Measurements from ENCODE around the gene SH3TC1. TPM values are rescaled to one million over a fixed set of nuclear protein-coding genes. Genes with fewer than 3 reads are reported as not detected.

Gene SH3TC1
- total RNA-seq, 1 donor from 2014 or later, result 64.5 TPM

GRCh38 chr4:8207314-8207713 lies 8.2 kb downstream of the SH3TC1 start:
- Histone ChIP-seq H3K4me3 (no peak overlapping the region), H3K4me1 (peaks cover 0 to 5% of the 10 kb centered on the region in 2 donors), H3K27ac (no peak overlapping the region), H3K36me3 (no peaks in the 10 kb centered on the region), H3K9me3 (no peaks in the 10 kb centered on the region), H3K27me3 (no peaks in the 10 kb centered on the region)
- no peak for DNase-seq (ENCODE audit: low spot score in 2 of 2)
- intact Hi-C loops (cut with DNase I), result no loop called here
- no peak for TF ChIP-seq CTCF (IDR thresholded peaks at IDR 0.05)

GRCh38 chr4:8208565-8208964 lies 9.5 kb downstream of the SH3TC1 start:
- intact Hi-C loops (cut with DNase I), result no loop called here
- Histone ChIP-seq H3K27me3 (no peaks in the 10 kb centered on the region), H3K9me3 (no peaks in the 10 kb centered on the region), H3K4me3 (no peak overlapping the region), H3K4me1 (peaks cover 0 to 5% of the 10 kb centered on the region in 2 donors), H3K27ac (no peak overlapping the region), H3K36me3 (no peaks in the 10 kb centered on the region)
- no peak for TF ChIP-seq CTCF (IDR thresholded peaks at IDR 0.05)
- no peak for DNase-seq (ENCODE audit: low spot score in 2 of 2)

GRCh38 chr4:8209181-8209874 lies 10.2 kb downstream of the SH3TC1 start:
- H3K27me3 ChIP-seq, result no peaks in the 10 kb centered on the region

GRCh38 chr4:8210010-8210409 lies 10.9 kb downstream of the SH3TC1 start:
- no peaks in the 10 kb centered on the region for H3K36me3 ChIP-seq
- no peak for TF ChIP-seq CTCF (IDR thresholded peaks at IDR 0.05)

More at GRCh38 chr4:8209181-8209874, 10.2 kb downstream of the SH3TC1 start:
- Histone ChIP-seq H3K9me3 (no peaks in the 10 kb centered on the region), H3K27ac (no peak overlapping the region), H3K4me1 (peaks cover 0 to 5% of the 10 kb centered on the region in 2 donors), H3K36me3 (no peaks in the 10 kb centered on the region), H3K4me3 (no peak overlapping the region)
- intact Hi-C loops (cut with DNase I), result no loop called here
- TF ChIP-seq CTCF (IDR thresholded peaks at IDR 0.05), result no peak
- no peak for DNase-seq (ENCODE audit: low spot score in 2 of 2)

GRCh38 chr4:8210616-8211015 lies 11.5 kb downstream of the SH3TC1 start:
- no peaks in the 10 kb centered on the region for H3K27me3 ChIP-seq
- intact Hi-C loops (cut with DNase I), result no loop called here
- no peak overlapping the region for H3K27ac ChIP-seq
- H3K4me1 ChIP-seq, result no peaks in the 10 kb centered on the region
- no peak for TF ChIP-seq CTCF (IDR thresholded peaks at IDR 0.05)
- no peak overlapping the region for H3K4me3 ChIP-seq
- H3K9me3 ChIP-seq, result no peaks in the 10 kb centered on the region
- H3K36me3 ChIP-seq, result no peaks in the 10 kb centered on the region
- DNase-seq (ENCODE audit: low spot score in 2 of 2), result no peak

More at GRCh38 chr4:8210010-8210409, 10.9 kb downstream of the SH3TC1 start:
- DNase-seq (ENCODE audit: low spot score in 2 of 2), result no peak
- H3K27me3 ChIP-seq, result no peaks in the 10 kb centered on the region
- no peaks in the 10 kb centered on the region for H3K9me3 ChIP-seq
- no peak overlapping the region for H3K27ac ChIP-seq
- no peak overlapping the region for H3K4me3 ChIP-seq
- intact Hi-C loops (cut with DNase I), result no loop called here
- H3K4me1 ChIP-seq, result no peaks in the 10 kb centered on the region
